T-helper 2 cell treated with Interferon-gamma antibody and Interleukin-4, amounts not matched to agents 100 ng/mL and 5 ng/mL, for 36 hours (primary cell): ENCODE results near the gene NDUFC2. TPM values are rescaled to one million over a fixed set of nuclear protein-coding genes. Genes with fewer than 3 reads are reported as not detected.
"Not testable (repeated sequence)": the region's sequence is repeated elsewhere in the genome, so short reads cannot be mapped to it uniquely, and the experiment has no call there.

Experiments
- intact Hi-C: fragments of 100-400 bp; cut with micrococcal nuclease; formaldehyde crosslinking; loops from one replicate; pipeline ENCODE4 v1.15.1; 2023
- total RNA-seq: library from RNA; stranded (reverse); gene quantifications from 2 replicates; pipeline ENCODE4 v1.2.3, GENCODE V29; 2022

NDUFC2 gene
- total RNA-seq, 1 donor from 2014 or later: 207 TPM

DNA sequence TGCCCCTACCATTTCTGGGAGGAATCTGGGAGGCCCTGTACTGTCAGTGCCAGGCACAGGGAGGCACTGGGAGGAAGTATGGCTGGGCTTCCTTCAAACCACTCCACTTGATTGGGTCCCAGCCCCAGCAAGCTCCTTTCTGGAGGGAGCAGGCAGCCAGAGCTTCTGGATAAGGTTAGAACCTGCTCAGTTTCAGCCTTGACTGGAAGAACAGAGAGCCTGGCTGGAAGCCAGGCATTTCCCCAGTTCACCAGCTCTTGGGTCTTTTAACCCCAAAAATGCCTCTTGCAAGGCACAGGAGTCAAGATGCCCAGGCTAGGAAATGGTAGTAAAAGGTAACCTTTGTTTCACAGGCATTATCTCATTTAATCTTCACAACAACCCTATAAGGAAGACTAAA lies 47.6 kb downstream of the NDUFC2 start:
- intact Hi-C loops: no loop called here

DNA sequence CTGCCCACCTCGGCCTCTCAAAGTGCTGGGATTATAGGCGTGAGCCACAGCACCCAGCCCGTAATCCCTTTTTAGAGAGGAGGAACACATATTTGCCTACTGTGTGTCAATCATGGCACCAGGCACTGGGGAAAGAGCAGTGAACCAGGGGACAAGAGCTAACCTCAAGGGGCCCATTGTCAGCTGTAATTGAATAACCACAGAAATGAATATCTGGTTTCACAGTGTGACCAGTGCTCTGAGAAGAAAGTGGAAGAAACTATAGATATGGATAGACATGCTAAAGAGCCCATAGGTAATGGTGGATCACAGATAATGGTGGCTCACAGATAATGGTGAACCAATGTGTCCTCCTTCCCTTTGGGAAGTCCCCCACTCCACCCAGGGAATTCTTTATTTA lies 48.0 kb downstream of the NDUFC2 start:
- intact Hi-C loops: no loop called here

DNA sequence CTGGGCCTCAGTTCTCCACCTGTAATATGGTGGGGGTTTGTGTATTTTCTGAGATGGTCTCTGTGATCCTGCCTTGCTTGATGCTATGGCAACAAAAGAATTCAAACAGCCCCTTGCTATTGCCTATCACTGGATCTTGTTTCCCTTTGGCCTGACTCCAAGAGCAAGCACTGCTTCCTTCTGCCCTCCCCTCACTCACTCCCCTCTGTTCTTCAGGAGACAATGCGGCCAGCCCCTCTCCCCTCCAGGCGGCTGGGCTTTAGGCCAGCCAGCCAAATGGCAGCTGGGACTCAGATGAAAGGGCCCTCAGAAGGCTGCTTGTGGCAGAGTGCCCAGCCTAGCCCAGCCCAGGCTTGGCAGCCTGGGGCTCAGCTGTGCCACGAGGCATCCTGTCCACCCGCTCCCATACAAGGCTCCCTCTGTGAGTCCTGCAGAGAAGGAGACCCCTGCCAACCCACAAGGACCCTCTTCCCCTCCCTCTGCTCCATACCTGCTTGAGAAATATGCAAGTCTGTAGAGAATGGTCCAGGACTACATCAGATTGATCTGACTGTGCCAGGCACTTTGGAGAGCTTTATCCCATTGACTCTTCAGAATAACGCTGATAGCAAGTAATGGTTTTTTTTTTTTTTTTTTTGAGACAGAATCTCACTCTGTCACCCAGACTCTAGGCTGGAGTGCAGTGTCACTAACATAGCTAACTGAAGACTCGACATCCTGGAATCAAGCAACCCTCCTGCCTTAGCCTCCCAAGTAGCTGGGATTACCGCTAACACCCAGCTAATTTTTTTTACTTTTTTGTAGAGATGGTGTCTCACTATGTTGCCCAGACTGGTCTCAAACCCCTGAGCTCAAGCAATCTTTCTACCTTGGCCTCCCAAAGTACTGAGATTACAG lies 49.0 kb downstream of the NDUFC2 start:
- intact Hi-C loops: no loop called here

DNA sequence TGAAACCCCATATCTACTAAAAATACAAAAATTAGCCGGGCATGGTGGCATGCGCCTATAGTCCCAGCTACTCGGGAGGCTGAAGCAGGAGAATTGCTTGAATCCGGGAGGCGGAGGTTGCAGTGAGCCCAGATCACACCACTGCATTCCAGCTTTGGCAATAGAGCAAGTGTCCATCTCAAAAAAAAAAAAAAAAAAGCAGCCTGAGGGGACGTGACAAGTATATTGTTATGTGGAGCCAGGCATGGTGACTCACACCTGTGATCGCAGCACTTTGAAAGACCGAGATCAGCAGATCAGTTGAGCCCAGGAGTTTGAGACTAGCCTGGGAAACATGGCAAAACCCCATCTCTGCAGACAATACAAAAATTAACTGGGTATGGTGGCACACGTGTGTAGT lies 51.2 kb downstream of the NDUFC2 start:
- intact Hi-C loops: not testable (repeated sequence)

DNA sequence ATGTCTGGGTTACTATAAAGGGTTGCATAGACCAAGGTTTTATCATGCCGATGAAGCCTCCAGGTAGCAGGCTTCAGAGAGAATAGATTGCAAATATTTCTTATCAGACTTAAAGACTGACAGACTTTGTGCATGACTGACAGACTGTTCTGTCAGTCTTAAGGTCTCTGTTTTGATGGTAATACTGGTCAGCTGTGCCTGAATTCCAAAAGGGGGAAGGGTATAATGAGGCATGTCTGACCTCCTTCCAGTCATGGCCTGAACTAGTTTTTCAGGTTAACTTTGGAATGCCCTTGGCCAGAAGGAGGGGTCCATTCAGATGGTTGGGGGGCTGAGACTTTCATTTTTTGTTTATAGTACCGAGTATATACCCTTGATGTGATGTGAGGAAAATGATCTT lies 51.9 kb downstream of the NDUFC2 start:
- intact Hi-C loops: no loop called here

DNA sequence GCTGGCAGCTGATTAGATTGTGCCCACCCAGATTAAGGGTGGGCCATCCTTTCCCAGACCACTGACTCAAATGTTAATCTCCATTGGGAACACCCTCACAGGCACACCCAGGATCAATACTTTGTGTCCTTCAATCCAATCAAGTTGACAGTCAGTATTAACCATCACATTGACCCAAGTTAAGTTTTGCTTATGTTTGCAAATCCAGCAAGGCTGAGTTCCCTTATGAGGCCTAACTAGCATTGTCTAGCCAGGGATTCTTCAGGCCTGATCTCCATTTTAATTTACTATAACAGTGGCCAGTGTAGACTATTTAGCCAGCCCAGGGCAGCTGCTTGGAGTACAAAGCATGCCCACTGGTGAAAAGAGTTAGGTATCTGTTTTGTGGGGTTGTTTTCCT lies 54.3 kb downstream of the NDUFC2 start:
- intact Hi-C loops: no loop called here

DNA sequence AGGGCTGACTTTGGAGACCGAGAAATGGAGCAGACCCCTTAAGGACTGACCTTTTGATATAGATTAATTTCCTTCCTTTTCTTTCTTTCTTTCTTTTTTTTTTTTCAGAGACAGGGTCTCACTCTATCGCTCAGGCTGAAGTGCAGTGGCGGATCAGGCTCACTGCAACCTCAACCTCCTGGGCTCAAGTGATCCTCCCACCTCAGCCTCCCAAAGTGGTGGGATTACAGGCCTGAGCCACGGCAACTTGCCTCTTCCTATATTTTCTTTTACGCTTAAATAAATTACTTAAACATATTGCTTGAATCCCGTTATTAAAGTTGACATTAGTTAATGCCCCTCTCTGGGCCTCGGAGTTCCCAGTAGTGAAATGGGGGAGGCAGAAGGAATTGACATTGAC lies 56.2 kb downstream of the NDUFC2 start:
- intact Hi-C loops: no loop called here

DNA sequence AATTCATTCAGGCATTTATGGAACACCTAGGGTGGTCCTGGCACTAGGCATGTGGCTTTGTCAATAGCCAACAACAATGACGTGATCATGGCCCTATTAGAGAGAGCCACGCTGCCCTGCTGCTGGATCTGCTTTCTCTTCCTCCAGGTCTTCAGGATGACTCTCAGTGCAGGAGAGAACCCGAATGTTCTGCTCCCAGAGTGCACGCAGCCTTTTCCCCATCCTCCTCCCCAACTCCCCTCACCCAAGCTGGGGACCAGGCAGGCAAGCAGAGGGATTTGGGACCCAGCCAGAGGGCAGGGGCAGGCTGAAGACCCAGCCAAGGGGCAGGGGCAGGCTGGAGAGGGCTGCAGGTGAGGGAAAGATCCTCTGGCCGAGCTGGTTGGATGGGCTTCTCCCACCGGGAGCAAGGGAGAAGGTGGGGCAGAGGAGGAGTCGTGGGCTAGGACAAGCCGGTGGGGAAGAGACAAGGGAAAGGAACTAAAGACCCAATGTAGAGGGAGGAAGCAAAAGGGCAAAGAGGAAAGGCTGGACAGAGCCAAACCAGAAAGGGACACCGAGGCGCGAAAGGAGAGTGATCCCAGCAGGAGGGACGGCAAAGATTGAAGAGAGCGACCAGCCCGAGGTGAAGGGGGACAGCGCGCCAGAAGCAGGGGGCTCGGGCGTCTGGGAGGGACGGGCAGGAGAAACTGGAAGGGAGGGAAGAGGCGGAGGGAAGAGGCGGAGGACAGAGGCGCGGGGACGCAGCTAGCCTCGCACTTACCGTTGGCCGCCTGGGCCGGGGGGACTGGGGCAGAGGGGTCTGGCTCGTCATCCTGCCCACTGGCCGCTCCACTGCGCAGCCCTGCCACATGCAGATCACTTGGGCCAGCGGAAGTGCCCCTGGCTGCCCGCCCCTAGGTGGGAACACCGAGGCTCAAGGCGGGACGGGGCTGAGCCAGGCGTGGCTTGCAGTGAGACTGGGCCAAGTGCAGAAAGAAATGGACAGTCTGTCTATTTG lies 57.0 kb downstream of the NDUFC2 start, which contains the start of gene KCTD14:
TSS of gene KCTD14 (minus strand) at position 880 of the 1,000 bp plus-strand sequence. CDS start at position 853, 27 bp downstream.
- intact Hi-C loops: no loop called here

DNA sequence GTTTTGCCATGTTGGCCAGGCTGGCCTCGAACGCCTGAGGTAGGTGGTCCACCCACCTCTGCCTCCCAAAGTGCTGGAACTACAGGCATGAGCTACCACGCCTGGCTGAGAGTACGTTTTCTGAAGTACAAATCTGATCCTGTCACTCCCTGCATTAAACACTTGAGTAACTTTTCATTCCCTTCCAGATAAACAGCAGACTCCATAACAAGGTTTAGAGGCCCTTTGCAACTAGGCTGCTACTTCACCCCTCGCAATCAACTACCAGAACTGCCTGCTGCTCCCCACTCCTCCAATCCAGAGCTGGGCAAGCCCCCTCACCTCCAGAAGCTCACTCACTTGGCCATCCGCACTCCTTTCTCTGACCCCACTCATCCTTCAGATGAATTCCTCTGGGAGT lies 58.1 kb downstream of the NDUFC2 start:
- intact Hi-C loops: no loop called here

DNA sequence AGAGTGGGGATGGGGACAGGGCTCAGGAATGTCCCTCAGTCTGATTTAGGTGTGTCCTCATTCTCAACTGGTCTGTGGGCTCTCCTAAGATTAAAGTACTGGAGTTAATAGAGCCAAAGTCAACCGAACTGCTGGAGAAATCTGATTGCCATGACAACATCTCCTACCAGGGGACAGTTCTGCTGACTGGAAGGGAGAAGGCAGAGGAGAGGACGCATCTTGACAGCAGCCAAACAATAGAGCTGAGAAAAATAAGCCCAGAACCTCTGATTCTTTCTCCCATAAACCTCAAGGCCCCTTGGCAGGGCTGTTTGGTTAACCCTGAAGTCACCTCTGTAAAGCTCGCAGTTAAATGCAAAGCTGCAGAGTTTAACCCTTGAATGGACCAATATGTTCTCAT lies 59.4 kb downstream of the NDUFC2 start:
- intact Hi-C loops: no loop called here

DNA sequence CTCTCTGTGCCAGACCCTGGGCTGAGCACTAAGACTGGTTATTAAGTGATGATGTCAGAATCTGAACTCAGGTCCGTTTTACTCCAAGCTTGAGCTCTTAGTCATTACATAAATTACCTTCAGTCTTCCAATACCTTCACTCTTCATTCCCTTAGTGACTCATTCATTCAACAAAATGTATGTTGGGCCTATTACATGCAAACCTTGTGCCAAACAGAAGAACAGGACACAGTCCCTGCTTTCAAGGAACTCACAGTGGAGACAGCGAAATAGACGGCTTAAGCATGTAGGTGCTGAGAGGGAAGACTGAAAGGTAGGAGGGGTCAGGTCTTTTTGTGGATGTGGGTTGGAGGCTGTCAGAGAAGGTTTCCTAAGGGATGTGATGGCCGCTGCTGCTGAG lies 59.9 kb downstream of the NDUFC2 start:
- intact Hi-C loops: no loop called here

Other genes with a start within 250 kb of the NDUFC2 start
- gene INTS4, start 85.2 kb downstream of the NDUFC2 start, total RNA-seq: 56.4 and 57.1 TPM in 2 replicates
- 0.39 and 0.45 TPM in 2 replicates for gene KCTD14, start 56.6 kb downstream of the NDUFC2 start, total RNA-seq
- gene THRSP, start 16.0 kb downstream of the NDUFC2 start, total RNA-seq: not detected in 2 replicates
- gene ALG8, start 59.8 kb upstream of the NDUFC2 start, total RNA-seq: 65.2 and 66.7 TPM in 2 replicates
- 10.6 and 11.3 TPM in 2 replicates for gene KCTD21, start 108.8 kb upstream of the NDUFC2 start, total RNA-seq
- 13.8 and 14.6 TPM in 2 replicates for gene USP35, start 109.1 kb upstream of the NDUFC2 start, total RNA-seq